Activated effector memory CD4-positive, alpha-beta T cell treated with Interleukin-2 at 50 U/mL for 16 hours (primary cell): Measurements from ENCODE around the gene LRRK1.

Experiments
- DNase-seq: peaks from one replicate; pipeline ENCODE4 v3.0.0-alpha.2; 2020

The LRRK1 gene

GRCh38 chr15:101026656-101027272 is 107.6 kb downstream of the LRRK1 start:
- no peak for DNase-seq

- DNase-seq = no peak
Measured at GRCh38 chr15:101027273-101027901, 108.2 kb downstream of the LRRK1 start.

GRCh38 chr15:101027920-101028319 is 108.8 kb downstream of the LRRK1 start:
- no peak for DNase-seq

GRCh38 chr15:101028321-101028720 is 109.2 kb downstream of the LRRK1 start:
- DNase-seq = no peak

GRCh38 chr15:101028772-101029438 is 109.7 kb downstream of the LRRK1 start:
- no peak for DNase-seq

- DNase-seq = no peak
Measured at GRCh38 chr15:101029971-101030661, 111.0 kb downstream of the LRRK1 start.

GRCh38 chr15:101031213-101031612 is 112.1 kb downstream of the LRRK1 start:
- DNase-seq = no peak

- DNase-seq = no peak
Measured at GRCh38 chr15:101033801-101034200, 114.6 kb downstream of the LRRK1 start.

- DNase-seq = no peak
Measured at GRCh38 chr15:101035611-101036010, 116.5 kb downstream of the LRRK1 start.

- DNase-seq = no peak
Measured at GRCh38 chr15:101036189-101036588, 117.0 kb downstream of the LRRK1 start.

GRCh38 chr15:101037090-101037830 is 118.1 kb downstream of the LRRK1 start:
- no peak for DNase-seq

GRCh38 chr15:101038327-101039003 is 119.3 kb downstream of the LRRK1 start:
- DNase-seq = no peak

GRCh38 chr15:101039461-101039860 is 120.3 kb downstream of the LRRK1 start:
- no peak for DNase-seq

GRCh38 chr15:101042320-101042719 is 123.2 kb downstream of the LRRK1 start:
- no peak for DNase-seq

- no peak for DNase-seq
Measured at GRCh38 chr15:101043011-101043410, 123.9 kb downstream of the LRRK1 start.

- no peak for DNase-seq
Measured at GRCh38 chr15:101043911-101044624, 124.9 kb downstream of the LRRK1 start.

- no peak for DNase-seq
Measured at GRCh38 chr15:101044625-101045235, 125.6 kb downstream of the LRRK1 start.

- no peak for DNase-seq
Measured at GRCh38 chr15:101045236-101045646, 126.1 kb downstream of the LRRK1 start.

- DNase-seq = no peak
Measured at GRCh38 chr15:101045835-101046691, 126.9 kb downstream of the LRRK1 start.

- DNase-seq = no peak
Measured at GRCh38 chr15:101046826-101047225, 127.7 kb downstream of the LRRK1 start.
